SK-N-DZ (cell line): Measurements from ENCODE around the gene SCAMP2.

Experiments used
- DNase-seq: peaks from one replicate; pipeline ENCODE4 v3.0.0-alpha.2; 2015; ENCODE audit warnings: low spot score

Gene SCAMP2

DNA sequence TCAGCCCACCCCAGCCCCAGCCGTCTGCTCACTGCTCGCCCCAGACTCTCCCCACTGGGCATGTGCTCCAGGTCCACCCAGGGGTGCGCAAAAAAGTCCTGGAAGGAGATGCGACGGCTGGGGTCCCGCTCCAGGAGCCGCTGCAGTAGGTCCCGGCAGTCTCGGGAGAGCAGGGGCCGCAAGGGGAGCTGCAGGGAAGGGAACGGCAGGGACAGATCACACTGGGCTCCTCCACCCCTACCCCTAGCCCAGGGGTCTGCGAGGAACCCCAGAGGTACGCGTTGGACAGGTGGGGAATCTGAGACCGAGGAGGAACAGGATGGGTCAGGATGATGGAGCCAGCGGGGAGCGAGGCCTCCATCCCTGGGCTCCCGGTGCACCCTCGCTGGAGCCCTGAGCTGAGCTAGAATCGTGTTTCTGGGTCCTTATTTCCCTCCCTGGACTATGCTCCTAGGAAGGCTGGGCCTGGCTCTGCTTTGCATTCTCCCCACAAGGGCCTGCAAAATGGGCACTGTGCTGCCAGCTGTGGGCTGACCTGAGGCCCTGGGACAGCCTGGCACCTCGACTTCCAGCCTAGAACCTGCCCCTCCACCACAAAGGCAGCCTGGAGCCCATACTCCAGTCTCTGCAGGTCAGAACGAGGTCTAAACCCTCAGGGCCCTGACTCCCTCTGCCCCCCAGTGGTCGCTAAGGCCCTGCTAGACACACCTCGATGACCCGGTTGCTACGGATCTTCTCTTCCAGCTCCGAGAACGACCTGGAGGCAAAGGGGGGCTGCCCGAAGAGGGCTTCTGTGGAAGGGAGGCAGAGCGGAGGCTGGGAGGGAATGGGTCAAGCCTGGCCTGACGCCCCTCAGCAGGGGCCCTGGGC lies 33.4 kb downstream of the SCAMP2 start:
- DNase-seq, result no peak

DNA sequence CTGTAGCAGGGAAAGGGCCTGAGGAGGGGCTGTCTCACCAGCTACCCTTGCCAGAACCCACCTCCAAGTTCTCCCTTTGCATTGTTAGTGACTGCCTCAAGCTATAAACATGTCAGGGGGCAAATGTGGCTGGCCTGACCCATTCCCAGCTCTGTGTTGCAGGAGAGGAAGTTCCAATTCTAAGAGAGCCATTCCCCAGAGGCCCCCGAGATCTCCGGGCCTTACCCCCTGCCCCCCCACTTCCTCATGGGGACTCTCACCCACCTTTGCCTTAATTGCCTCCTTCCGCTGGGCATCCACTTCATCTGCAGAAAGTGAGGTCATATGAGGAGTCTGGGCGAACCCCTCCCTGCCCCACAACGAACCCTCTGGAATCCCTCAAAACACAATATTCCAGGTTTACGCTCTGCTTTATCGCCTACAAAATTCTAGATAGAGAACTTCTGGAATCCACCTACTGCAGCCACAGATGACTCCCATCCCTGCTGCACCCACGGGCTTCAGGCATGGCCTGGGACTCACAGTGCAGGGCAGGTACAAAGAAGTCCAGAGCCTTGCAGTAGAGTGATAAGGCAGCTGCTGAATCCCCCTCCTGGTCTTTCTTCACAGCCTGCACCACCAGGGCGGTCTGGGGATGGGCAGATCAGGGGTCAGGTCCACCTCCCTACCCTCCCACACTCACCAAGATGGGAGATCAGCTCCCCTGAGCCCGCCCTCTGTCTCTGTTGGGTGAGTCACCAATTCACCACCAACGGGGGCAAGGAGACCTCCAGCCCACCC lies 34.2 kb downstream of the SCAMP2 start:
- no peak for DNase-seq

DNA sequence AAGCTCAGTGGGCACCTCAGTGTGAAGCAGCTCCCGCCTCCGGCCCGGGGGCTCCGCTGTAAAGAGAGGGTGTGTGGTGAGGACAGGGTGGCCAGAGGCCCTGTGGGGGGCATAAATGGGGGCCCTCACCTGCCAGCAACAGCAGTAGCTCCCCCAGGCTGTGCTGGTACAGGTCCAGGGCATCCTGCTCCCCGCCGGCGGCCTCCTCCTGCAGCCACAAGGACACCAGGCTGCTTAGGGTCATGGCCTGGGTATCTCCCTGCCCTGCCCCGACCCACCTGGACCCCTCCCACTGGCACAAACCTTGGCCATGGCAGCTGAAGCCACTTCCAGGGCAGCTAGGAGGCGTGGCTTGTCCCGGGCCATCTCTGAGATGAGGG lies 35.0 kb downstream of the SCAMP2 start:
- no peak for DNase-seq

DNA sequence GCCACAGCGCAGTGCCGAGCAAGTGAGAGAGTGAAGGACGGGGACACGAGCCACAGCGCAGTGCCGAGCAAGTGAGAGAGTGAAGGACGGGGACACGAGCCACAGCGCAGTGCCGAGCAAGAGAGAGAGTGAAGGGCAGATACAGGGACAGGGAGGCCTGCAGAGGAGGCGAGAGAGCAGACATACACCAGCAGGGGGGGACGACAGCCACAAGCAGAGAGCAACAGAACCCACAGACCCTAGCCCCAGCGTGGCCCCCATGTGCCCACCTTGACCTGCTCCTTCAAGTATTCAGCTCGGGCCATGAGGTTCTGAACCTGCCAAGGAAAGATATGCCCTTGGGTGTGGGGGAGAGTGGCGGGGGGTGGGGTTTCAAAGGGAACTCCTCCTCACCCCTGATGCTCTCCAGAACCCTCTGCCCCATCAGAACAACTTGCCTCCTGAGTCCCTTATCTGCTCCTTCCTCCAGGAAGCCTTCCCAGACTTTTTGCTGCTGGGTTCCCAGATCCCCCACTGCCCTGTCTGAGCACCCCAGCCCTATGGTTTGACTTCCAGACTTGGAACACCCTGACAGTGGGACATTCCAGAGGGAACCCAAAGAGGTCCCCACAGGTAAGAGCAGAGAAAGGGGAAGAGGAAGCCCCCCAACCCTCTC lies 35.6 kb downstream of the SCAMP2 start:
- DNase-seq, result no peak

DNA sequence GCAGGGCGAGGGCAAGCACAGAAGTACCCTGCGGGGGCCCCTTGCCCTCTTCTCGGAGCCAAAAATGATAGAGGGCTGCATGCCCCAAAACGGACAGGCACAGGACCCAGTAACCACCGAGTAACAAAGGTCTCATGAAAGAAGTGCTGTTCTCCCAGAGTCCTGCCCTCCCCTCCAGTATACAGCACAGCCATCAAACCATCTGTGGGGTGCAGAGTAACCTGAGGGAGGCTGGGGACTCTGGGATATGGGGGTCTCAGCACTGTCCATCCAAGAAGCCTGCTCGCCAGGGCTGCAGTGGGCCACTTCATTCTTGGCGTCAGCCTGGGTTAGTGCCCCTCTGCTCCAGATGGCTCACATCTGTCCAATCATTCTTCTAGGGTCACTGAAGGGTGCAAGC lies 36.3 kb downstream of the SCAMP2 start:
- no peak for DNase-seq

DNA sequence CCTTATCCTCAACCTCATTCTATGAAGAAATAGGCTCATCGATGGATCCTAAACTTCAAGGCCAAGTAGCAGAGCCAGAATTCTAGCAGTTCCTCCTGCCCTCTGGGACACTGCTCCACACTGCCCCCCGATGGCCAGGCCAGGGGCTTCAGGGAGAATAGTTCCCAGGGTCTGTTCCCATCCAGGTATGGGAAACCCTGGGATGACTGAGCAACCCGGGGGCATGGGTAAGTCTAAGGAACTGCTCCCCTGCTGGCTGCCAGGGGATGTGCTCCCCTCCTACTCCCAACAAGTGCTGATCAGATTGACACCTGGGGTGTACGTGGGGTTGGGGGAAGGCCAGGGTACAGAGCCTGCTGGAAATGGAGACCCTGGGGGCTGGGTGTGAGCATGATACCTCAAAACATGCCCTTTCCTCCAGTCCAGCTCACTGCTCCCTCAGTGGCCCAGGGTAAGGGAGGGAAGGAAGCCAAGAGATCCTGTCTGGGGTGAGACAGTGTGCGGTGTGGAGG lies 37.8 kb downstream of the SCAMP2 start:
- peak; percentile 81 for DNase-seq

DNA sequence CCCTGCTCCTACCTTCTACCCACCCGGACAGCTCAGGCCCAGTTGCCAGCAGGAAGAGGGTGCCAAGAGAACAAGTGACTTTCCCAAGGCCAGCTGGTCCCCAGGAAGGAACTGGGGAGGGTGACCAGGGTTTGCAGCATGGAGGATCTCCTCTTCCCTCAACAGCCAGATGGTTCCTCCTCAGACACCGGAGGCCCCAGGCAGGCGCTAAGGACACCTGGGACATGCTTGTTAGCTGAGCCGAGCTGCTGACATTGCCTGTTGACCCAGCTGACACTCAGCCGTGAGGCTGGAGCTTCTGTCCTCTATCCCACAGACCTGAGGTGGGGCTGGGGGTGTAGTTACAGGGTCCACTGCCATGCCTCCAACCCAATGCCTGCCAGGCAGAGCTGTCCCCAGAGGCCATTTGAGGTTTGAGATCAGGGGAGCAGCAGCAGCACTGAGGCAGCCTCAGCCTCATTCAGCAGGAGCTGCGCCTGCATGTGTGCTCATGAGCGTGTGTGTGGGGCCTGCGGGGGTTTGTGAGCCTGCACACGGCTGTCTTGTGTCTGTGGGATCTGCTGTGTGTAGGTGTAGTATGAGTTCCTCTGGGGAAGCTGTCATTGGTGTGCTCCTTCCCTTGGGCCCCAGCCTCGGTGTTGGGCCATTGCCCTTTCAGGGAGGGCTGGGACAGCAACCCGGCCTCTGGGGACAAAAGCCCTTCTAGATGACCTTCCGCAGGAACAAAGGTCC lies 39.6 kb downstream of the SCAMP2 start:
- no peak for DNase-seq

DNA sequence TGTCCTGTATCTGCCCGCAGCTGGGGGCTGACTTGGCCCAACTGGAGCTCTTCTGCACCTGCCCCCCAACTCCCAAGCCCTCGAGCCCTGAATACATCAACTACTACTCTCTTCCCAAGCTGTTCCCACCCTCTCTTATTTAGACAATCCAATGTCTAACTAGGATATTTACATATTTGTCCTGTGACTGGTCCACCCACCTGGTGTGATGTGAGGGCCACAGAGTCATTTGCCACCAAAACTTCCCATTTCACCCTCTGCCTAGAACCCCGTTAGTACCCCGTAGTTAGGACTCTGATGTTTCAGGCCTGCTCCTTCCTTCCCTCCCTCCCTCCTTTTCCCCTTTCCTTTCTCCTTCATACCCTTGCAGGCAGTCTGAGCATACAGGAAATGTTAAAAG lies 40.3 kb downstream of the SCAMP2 start:
- no peak for DNase-seq

DNA sequence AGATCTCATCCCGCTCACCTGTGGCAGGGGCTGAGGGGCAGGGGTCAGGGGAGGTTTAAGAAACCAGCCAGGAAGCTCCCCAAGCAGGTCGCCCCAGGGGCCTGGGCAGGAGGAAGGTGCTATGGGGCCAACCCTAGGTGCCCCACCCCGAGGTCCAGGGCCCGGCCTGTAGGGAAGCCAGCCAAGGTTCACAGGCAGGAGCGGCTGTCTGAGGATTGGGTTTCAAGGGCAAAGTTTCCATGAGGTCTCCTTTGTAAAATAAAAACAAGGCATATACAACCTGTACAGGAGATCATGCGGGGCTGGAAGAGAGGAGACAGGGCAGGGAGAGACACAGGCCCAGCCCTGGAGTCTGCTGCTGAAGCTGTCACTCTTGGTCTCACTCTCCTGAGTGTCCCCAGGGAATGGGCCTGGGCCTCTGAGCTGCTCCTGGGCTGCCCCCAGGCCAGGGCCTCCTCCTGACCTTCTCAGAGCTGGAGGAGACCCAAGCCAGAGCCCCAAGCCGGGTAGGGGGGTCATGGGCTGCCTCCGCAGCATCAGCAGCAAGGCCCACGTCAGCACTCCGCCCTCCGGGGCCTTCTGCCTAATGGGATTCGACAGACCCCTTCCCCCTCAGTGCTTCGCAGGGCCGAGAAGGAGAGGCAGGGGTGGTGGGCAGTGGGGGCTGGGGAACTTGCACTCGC lies 41.2 kb downstream of the SCAMP2 start:
- DNase-seq, result peak; percentile 88

DNA sequence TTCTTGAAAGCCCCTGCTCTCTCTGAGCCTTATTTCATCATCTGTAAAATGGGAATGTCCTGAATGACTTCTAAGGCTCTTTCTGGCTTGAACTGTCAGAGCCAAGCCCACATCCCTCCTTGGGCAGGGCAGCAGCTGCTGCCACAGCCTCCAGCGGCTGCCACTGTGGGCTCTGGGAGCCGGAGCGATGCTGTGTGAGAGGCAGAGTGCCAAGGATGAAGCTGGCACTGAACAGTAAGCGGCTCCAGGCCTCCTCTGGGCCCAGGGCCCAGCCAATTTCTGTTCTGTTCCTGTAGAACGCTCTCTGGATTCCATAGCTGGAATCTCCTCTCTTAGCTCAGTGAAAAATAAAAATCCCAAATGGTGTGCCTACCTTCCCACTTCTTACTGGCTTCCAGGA lies 42.3 kb downstream of the SCAMP2 start:
- no peak for DNase-seq

DNA sequence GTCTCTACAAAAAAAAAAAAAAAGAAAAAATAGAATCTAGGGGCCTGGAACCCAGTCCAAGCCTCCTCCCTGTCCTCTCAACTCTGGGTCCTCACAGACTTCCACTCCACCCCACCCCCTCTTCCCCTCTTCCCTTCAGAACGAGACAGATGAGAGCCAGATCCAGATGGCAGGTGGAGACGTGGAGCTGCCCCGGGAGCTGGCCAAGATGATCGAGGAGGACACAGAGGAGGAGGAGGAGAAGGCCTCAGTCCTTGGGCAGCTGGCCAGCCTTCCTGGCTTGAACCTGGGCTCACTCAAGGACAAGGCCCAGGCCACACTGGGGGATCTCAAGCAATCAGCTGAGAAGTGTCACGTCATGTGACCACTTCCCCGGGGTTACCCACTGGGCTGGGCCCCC lies 43.2 kb downstream of the SCAMP2 start:
- no peak for DNase-seq

DNA sequence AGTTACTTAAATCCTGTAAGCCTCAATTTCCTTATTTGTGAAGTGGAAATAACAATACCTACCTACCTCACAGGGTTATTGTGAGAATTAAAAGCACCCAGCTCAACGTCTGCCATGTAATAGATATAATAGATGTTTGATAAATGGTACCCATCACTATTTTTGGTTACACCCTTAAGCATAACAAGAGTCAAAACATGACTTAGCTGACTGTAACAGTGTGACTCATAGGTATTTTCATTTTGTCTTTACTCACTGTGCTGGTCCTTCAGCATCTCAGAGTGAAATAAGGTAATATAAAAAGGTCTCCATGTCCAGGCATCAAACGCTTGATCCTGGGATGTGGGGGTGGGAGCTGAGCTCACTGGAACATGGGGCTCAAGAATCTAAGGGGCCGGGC lies 43.7 kb downstream of the SCAMP2 start:
- DNase-seq, result no peak

DNA sequence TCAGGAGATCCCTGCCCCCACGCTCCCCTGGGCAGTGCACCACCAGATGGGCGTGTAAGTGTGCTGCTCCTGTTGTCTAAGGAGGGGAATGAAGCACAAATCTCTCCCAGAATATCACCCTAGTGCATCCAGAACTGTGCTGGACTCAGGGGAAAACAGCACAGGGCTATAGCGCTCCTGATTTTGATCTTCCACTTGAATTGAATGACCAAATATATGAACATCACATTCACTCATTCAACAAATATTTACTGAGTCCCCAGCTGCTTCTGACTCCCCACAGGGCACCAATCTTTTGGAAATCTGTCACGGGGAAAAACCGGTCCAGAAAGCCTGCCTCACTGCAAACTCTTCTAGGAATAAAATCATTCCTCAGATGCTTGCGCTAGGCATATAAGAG lies 44.3 kb downstream of the SCAMP2 start:
- DNase-seq, result no peak

DNA sequence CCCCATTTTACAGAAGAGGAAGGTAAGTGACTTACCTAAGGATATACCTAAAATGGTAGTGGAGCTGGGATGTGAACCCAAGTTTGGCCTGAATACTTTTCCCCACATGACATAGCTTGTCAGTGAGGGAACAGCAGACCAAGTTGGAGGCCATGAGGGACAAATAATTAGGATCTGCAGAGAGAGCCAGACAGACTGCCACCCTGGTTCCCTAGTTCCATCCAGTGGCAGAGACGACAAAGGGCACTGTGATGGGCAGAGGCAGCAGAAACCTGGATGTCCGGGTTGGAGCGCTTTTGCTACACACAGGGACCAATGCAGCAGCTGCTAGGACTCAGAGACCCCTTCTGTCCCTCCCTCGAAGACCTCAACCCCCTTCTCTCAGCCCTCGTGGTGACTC lies 45.6 kb downstream of the SCAMP2 start:
- no peak for DNase-seq

DNA sequence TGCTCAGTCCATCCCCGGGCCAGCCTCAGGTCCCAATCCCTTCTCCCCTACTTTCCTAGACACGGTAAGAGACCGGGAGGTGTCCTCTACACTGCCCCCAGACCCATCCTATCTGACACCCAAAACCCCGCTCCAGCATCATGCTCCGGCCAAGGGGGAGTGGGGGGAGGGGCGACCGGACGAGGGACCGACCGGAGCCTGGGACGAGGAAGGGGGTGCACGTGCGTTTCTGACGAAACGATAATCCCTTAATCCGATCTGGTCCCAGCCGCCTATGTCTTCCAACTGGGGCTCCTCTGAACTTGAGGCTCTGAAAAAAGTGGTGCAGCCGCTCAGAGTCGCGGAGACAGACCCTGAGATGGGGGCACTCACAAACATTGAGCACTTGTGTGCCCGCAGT lies 46.2 kb downstream of the SCAMP2 start:
- DNase-seq, result no peak

DNA sequence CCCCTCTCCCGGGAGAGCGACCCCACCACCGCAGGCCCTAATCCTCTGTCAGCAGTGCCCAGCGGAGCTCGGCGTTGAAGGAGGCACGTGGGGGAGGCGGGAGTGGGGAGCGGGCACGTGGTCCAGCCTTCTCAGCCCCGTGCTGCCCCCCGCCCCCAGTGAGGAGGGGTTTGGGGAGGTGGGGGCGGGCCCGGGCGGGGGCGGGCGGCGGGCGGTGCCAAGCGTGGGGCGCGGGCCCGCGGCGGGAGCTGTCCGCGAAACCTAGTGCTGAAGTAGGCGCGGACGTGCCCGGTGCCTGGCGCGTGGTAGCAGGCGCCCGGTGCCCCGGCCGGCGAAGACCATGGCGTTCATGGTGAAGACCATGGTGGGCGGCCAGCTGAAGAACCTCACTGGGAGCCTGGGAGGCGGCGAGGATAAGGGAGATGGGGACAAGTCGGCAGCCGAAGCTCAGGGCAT lies 46.8 kb downstream of the SCAMP2 start, which contains the start of gene CPLX3:
TSS of gene CPLX3 (plus strand) at position 264 of the 456 bp plus-strand sequence. CDS start at position 341, 77 bp downstream.
- no peak for DNase-seq

DNA sequence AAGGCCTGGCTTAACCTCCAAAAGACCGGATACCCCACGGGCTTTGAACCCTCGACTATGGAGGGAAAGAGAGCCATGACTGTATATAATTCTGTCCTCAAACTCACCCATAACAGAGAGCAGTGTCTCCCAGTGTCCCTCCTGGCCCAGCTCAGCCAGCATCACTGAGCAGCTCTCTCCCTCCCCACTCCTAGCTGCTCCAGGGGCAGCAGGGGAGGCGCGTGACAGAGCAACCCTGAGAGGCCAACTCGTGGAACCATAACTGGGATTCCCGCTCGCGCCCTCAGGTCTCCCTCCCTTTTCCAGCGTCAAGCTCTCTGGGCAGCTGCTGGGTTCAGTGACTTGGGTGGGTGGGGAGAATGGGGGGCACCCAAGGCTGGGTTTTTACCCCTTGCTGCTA lies 47.3 kb downstream of the SCAMP2 start:
- no peak for DNase-seq

DNA sequence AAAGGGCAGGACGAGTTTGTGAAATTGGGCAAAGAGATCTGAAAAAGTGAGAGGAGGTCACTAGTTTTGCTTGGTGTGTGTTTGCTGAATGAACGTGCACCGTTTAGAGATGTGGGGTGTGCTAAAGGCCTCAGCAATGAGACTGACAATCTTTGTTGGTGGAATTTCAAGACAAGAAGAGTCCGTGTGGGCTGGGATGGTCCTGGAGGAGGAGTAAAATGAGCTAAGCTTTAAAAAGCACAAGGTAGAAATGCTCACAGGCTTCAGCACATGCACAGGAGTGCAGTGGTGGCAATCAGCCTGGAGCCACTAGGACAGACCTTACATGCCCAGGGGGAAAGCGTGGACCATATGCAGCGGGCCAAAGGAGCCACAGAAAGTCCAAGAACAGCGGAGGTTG lies 48.2 kb downstream of the SCAMP2 start:
- DNase-seq, result no peak

DNA sequence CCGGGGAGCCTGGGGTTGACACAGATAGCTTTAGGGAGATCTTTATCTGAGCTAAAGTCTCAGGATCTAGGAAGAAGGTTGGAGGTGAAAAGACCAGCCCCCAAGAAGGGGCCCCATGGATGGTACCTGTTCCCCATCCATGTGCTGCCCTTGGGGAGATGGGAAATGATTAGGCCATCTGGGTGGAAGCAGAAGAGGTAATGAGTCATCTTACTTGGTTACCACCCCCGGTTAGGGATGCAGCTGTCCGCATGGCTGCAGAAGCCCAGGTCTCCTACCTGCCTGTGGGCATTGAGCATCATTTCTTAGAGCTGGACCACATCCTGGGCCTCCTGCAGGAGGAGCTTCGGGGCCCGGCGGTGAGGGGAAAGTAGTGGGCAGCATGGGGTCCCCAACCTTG lies 49.8 kb downstream of the SCAMP2 start:
- DNase-seq, result peak; percentile 54

DNA sequence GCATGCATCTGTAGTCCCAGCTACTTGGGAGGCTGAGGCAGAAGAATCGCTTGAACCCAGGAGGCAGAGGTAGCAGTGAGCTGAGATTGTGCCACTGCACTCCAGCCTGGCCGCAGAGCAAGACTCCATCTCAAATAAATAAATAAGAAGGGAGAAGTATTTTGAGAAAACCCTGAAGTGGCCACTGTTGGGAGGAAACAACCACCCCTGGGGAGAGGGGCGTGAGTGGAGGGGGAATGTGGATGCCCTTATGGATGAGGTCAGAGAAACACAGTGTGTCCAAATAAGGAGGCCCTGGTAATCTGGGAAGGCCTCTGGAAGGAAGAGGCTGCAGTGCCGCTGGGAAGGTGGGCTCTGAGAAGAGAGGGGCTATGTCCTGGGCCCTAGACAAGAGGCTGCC lies 50.9 kb downstream of the SCAMP2 start:
- DNase-seq, result no peak

DNA sequence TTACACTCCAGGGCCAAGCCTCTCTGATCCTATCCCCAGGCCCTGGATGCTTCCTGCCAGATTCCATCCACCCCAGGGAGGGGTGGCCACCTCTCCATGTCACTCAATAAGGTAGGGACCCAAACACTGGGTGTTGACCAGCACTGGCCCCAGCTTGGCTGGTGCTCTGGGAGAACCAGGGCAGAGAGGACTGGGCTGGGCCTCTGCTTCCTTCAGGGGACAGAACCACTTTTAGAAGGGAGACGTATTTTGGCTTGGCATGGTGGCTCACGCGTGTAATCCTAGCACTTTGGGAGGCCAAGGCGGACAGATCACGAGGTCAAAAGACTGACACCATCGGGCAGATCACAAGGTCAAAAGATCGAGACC lies 51.4 kb downstream of the SCAMP2 start:
- DNase-seq, result no peak
